ENCODE results near the gene DCAKD.

The DCAKD gene

GRCh38 chr17:45032174-45032541 is 19.3 kb downstream of the DCAKD start:
- TF ChIP-seq CTCF (IDR thresholded peaks at IDR 0.05; ENCODE audit: low read length, missing control alignments), result no peak
- DNase-seq (ENCODE audit: low read depth), result no peak
- H3K4me3 ChIP-seq (replicated peaks; ENCODE audit: low read depth, low read length), result no peak overlapping the region

GRCh38 chr17:45031231-45032173 is 19.9 kb downstream of the DCAKD start:
- H3K4me3 ChIP-seq (replicated peaks; ENCODE audit: low read depth, low read length), result no peak overlapping the region
- peak; percentile 45 for DNase-seq (ENCODE audit: low read depth)

GRCh38 chr17:45030733-45031132 is 20.7 kb downstream of the DCAKD start:
- H3K4me3 ChIP-seq (replicated peaks; ENCODE audit: low read depth, low read length), result no peak overlapping the region
- no peak for TF ChIP-seq CTCF (IDR thresholded peaks at IDR 0.05; ENCODE audit: low read length, missing control alignments)
- no peak for DNase-seq (ENCODE audit: low read depth)

More at GRCh38 chr17:45031231-45032173, 19.9 kb downstream of the DCAKD start:
- TF ChIP-seq CTCF (IDR thresholded peaks at IDR 0.05; ENCODE audit: low read length, missing control alignments), result no peak

GRCh38 chr17:45029758-45030423 is 21.5 kb downstream of the DCAKD start:
- TF ChIP-seq CTCF (IDR thresholded peaks at IDR 0.05; ENCODE audit: low read length, missing control alignments), result no peak
- H3K4me3 ChIP-seq (replicated peaks; ENCODE audit: low read depth, low read length), result no peak overlapping the region
- no peak for DNase-seq (ENCODE audit: low read depth)

- DNase-seq (ENCODE audit: low read depth), result no peak
These were observed 22.3 kb downstream of the DCAKD start for GRCh38 chr17:45029096-45029495.

GRCh38 chr17:45022655-45023339 is 28.6 kb downstream of the DCAKD start:
- no peak overlapping the region for H3K4me3 ChIP-seq (replicated peaks; ENCODE audit: low read depth, low read length)
- no peak for TF ChIP-seq CTCF (IDR thresholded peaks at IDR 0.05; ENCODE audit: low read length, missing control alignments)
- DNase-seq (ENCODE audit: low read depth), result no peak

More at GRCh38 chr17:45029096-45029495, 22.3 kb downstream of the DCAKD start:
- TF ChIP-seq CTCF (IDR thresholded peaks at IDR 0.05; ENCODE audit: low read length, missing control alignments), result no peak
- no peak overlapping the region for H3K4me3 ChIP-seq (replicated peaks; ENCODE audit: low read depth, low read length)
